Medulla oblongata (tissue), 1 donor: ENCODE data around the gene ASCC1.
"Not testable (repeated sequence)": the region's sequence is repeated elsewhere in the genome, so short reads cannot be mapped to it uniquely, and the experiment has no call there.

ENCODE experiments used
- DNase-seq: peaks from one replicate; pipeline ENCODE4 v3.0.0-alpha.2; 2015; ENCODE audit errors: extremely low spot score

The ASCC1 gene

GRCh38 chr10:72126184-72126871 lies 89.7 kb downstream of the ASCC1 start:
- peak; percentile 66 for DNase-seq

- peak; percentile 51 for DNase-seq
Measured at GRCh38 chr10:72124989-72125388, 91.1 kb downstream of the ASCC1 start.

DNA sequence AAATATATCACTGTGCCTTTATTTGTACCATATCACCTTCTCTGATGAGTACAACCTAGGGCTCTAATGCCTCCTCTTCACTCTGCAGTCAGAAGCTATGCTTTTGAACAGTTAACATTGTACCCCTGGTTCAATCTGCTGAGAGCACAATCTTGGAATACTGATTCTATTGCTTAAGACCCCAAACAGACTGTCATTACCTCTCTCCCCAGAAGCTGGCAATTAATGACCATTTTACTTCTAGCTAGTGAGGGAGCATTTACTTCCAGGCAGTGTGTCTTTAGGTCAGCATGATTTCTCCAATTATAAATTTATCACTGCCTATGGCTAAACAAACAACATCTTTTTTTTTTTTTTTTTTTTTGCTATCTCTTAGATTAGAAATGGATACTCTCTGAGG lies 91.7 kb downstream of the ASCC1 start:
- DNase-seq = no peak

DNA sequence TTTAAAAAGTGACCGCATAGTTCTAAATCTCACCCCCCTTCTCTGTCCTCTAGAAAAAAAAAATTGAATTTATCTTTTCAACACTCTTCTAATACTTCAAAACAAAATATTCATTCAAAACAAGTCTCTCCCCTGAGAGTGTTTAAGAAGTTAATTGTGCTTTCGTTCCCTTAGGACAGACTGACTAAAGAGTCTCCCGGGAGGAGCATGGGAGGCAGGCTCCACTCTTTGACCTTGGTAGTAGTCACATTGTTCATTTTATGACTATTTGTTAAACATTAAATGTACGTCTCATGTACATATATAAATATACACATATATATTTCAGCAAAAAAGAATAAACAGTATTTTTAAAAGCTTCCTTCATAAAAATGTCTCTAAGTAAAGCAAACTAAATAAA lies 92.5 kb downstream of the ASCC1 start:
- no peak for DNase-seq

- no peak for DNase-seq
Measured at GRCh38 chr10:72122221-72122620, 93.9 kb downstream of the ASCC1 start.

GRCh38 chr10:72121389-72121788 lies 94.7 kb downstream of the ASCC1 start:
- no peak for DNase-seq

DNA sequence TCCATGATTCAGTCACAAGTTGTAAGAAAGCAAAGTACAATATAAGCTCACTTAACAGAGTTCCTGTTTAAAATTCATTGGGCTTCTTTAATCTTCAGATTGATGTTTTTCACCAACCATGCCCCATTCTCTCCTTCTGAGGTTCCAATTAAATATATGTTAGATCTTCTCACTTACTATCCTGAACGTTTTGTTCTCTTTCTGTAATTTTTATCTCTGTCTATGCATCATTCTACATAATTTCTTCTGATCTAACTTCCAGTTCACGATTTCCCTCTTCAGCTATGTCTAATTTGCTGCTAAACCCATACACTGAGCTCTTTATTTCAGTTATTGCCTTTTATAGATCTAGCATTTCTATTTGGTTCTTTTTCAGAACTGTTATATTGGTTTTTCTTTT lies 99.7 kb downstream of the ASCC1 start:
- no peak for DNase-seq

DNA sequence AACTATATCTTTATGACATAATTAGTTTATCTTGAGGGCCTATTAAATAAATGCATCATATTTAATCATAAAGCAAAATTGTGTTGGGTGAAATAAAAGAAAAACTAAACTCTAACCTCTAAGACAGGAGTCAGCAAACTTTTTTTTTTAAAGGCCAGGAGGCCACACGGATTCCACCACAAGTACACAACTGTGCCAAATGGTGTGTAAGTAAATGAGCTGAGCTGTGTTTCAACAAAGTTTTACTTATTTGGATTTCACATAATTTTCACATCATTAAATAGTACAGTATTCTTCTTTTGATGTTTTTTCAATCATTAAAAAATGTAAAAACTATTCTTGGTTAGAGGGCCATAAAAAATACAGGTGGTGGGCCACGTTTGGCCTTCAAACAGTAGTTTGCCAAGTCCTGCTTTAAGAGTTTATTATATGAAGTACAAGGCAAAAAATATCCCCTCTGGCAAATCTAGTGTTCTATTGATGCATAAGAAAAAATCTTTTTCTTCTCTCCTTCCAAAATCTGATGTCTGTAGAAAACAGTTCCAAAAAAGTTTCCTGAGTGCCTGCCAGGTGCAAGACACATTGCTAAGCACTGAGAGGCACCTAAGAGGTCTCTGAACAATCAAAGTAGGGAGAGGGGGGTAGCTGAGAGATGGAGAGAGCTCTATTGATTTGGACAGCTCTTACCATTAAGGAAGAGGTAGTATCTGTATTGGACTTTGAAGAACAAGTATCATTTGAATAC lies 101.2 kb downstream of the ASCC1 start:
- no peak for DNase-seq

DNA sequence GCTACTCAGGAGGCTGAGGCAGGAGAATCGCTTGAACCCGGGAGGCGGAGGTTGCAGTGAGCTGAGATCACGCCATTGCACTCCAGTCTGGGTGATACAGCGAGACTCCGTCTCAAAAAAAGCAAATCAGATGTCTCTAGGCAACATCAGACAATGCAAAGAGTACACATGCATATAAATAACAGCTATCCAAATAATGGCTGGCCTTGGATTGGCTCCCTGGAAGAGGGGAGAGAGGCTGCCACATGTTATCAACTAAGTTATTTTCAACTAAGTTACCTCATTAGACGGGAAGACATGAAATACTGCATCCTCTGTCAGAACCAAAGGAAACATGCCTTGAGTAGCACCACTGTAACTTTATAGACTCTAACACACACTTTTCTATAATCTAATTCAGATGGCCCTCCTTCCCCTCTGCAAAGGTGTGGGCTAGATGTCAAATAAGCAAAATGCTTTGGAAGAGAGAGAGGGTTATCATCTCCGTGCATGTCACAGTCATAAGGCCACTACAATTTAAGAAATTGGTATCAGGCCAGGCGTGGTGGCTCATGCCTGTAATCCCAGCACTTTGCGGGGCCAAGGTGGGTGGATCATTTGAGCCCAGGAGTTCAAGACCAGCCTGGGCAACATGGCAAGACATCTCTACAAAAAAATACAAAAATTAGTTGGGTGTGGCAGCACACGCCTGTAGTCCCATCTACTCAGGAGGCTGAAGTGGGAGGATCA lies 105.2 kb downstream of the ASCC1 start:
- no peak for DNase-seq

GRCh38 chr10:72109636-72110157 lies 106.4 kb downstream of the ASCC1 start:
- no peak for DNase-seq

DNA sequence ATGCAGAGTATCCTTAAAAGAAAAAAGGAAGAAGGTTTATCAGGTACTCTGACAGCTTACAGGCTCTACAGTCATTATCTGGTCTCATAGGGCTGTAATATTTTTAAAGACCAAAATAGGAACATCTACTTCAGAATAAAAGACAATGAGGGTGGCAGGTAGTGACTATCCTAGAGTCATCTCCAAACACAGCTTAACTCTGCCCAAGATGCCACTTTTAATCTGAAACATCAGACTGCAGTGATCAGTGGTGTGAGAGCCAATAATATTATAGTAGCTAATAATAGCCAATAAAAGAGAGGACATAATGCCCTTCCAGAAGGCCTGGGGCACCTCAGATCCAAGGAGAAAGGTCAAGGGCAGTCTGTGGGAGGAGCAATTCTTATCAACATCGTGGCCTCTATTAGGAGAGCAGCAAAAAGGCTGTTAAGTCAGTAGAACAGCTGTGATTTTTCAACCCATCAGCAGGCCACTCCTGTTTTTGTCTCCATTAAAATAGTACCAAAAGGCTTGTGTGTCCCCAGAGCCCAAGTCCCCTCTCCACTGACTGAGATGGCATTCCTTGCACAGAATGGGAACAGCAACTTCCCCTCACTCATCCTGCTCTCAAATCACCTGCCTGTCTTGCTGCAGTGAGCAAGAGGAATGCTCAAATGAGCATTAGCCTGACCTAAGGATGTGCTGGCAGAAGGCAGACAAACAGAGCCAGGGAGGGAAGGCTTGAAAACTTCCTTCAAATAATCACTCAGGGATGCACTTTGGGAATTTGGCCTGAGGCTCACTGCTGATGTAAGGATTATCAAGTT lies 107.0 kb downstream of the ASCC1 start:
- no peak for DNase-seq

GRCh38 chr10:72108004-72108370 lies 108.1 kb downstream of the ASCC1 start:
- not testable (repeated sequence) for DNase-seq

GRCh38 chr10:72107325-72108003 lies 108.6 kb downstream of the ASCC1 start:
- no peak for DNase-seq

GRCh38 chr10:72106896-72107295 lies 109.2 kb downstream of the ASCC1 start:
- DNase-seq = no peak

DNA sequence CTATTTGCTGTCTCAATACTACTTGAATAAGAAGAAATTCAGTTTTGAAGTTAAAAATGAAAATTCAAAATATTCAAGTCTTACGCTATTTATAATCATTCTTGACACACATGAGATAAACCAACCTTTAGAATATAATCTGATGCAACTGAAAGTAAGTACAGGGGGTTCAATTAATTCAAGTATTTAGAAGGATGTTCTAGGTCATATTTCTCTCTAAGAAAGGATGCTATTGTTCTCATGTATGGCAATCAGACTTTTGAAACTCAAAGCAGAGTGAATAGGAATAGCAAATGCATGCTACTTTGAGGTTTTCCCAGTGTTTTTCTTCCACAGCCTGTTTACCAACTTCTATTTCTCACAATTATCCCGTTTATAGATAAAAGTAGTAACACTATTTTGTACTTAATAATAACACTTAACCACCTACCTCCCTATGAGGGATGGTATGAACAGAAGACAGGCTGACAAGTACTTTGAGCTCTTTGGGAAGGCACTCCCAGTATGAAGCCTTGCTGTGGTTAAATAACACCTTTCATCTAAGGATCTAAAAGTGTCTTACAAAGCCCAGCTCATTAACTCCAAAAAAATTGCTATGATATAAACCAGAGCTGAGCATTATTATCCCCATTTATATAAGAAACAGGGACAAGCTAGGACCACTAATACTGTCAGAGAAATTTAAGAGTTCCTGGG lies 109.8 kb downstream of the ASCC1 start:
- DNase-seq = peak; percentile 44

GRCh38 chr10:72105710-72106109 lies 110.4 kb downstream of the ASCC1 start:
- DNase-seq = peak; percentile 50

GRCh38 chr10:72105098-72105475 lies 111.0 kb downstream of the ASCC1 start:
- no peak for DNase-seq

GRCh38 chr10:72104472-72105097 lies 111.5 kb downstream of the ASCC1 start:
- no peak for DNase-seq

- DNase-seq = no peak
Measured at GRCh38 chr10:72099600-72099921, 116.5 kb downstream of the ASCC1 start.
